ENCODE results near the gene CSNK2A1. TPM values are rescaled to one million over a fixed set of nuclear protein-coding genes. Genes with fewer than 3 reads are reported as not detected.

Gene CSNK2A1
- polyA plus RNA-seq, 1 donor from 2014 or later: 255 TPM

GRCh38 chr20:434661-435419, 108.8 kb downstream of the CSNK2A1 start:
- H3K79me2 ChIP-seq (replicated peaks; ENCODE audit: insufficient read depth, low read length): no peaks in the 10 kb centered on the region

GRCh38 chr20:434221-434620, 109.4 kb downstream of the CSNK2A1 start:
- Histone ChIP-seq H3K9ac (ENCODE audit: low read length) (no peak overlapping the region), H3K9me3 (ENCODE audit: low read length) (no peaks in the 10 kb centered on the region), H3K27ac (ENCODE audit: low read length) (no peak overlapping the region), H2AFZ (ENCODE audit: low read depth, low read length) (no peak overlapping the region), H4K20me1 (ENCODE audit: insufficient read depth) (no peaks in the 10 kb centered on the region), H3K4me2 (ENCODE audit: low read length) (no peak overlapping the region), H3K27me3 (ENCODE audit: insufficient read depth, low read depth, low read length) (no peaks in the 10 kb centered on the region), H3K36me3 (ENCODE audit: insufficient read depth, low read length) (peaks cover 11% of the 10 kb centered on the region), H3K4me3 (ENCODE audit: low read length) (no peak overlapping the region), H3F3A (ENCODE audit: insufficient read depth, low read length, poor library complexity, severe bottlenecking) (no peaks in the 10 kb centered on the region), H3K9me2 (ENCODE audit: insufficient read depth, low read length) (no peaks in the 10 kb centered on the region), H3K79me2 (replicated peaks; ENCODE audit: insufficient read depth, low read length) (no peaks in the 10 kb centered on the region)
- TF ChIP-seq SMC3 (conservative IDR thresholded peaks at IDR 0.05; ENCODE audit: poor library complexity) (no peak), RAD21 (conservative IDR thresholded peaks at IDR 0.05) (no peak), TAF1 (IDR thresholded peaks at IDR 0.05; ENCODE audit: low read depth) (no peak), EZH2 (IDR thresholded peaks at IDR 0.05; ENCODE audit: borderline replicate concordance, insufficient read depth, low read length, poor library complexity, severe bottlenecking) (no peak)

More at GRCh38 chr20:434661-435419, 108.8 kb downstream of the CSNK2A1 start:
- Histone ChIP-seq H3K4me2 (ENCODE audit: low read length) (no peak overlapping the region), H3K4me3 (ENCODE audit: low read length) (no peak overlapping the region), H3K9ac (ENCODE audit: low read length) (no peak overlapping the region), H2AFZ (ENCODE audit: low read depth, low read length) (no peak overlapping the region), H3K9me3 (ENCODE audit: low read length) (no peaks in the 10 kb centered on the region), H3K27me3 (ENCODE audit: insufficient read depth, low read depth, low read length) (no peaks in the 10 kb centered on the region), H3K27ac (ENCODE audit: low read length) (no peak overlapping the region), H3K9me2 (ENCODE audit: insufficient read depth, low read length) (no peaks in the 10 kb centered on the region), H3F3A (ENCODE audit: insufficient read depth, low read length, poor library complexity, severe bottlenecking) (no peaks in the 10 kb centered on the region), H3K36me3 (ENCODE audit: insufficient read depth, low read length) (peaks cover 12% of the 10 kb centered on the region), H4K20me1 (ENCODE audit: insufficient read depth) (no peaks in the 10 kb centered on the region)
- TF ChIP-seq EP300 (conservative IDR thresholded peaks at IDR 0.05; ENCODE audit: poor library complexity, severe bottlenecking) (no peak), MXI1 (conservative IDR thresholded peaks at IDR 0.05; ENCODE audit: poor library complexity, severe bottlenecking) (no peak), REST (IDR thresholded peaks at IDR 0.05; ENCODE audit: borderline replicate concordance) (no peak), SMC3 (conservative IDR thresholded peaks at IDR 0.05; ENCODE audit: poor library complexity) (no peak), EZH2 (IDR thresholded peaks at IDR 0.05; ENCODE audit: borderline replicate concordance, insufficient read depth, low read length, poor library complexity, severe bottlenecking) (no peak), TAF1 (IDR thresholded peaks at IDR 0.05; ENCODE audit: low read depth) (no peak), CTCF (IDR thresholded peaks at IDR 0.05; ENCODE audit: poor library complexity, severe bottlenecking) (no peak), POLR2AphosphoS5 (IDR thresholded peaks at IDR 0.05) (no peak), RAD21 (conservative IDR thresholded peaks at IDR 0.05) (no peak)
